Naive thymus-derived CD4-positive, alpha-beta T cell (primary cell): ENCODE data around the gene MXD4. TPM values are rescaled to one million over a fixed set of nuclear protein-coding genes. Genes with fewer than 3 reads are reported as not detected.

ENCODE experiments used
- ATAC-seq: fragments of 150-1000 bp; cut with Tn5 transposase; 2 replicates; pipeline ENCODE4 v1.10.0; 2021; ENCODE audit warnings: mild to moderate bottlenecking, moderate library complexity
- CTCF ChIA-PET: fragments of 350-600 bp; sonication (Branson Sonifier 250); formaldehyde crosslinking; loops from one replicate; lab custom pipeline; 2021; ENCODE audit warnings: antibody characterized with exemption; lab: Charles Lee
- POLR2A ChIA-PET: fragments of 350-600 bp; sonication (Branson Sonifier 250); formaldehyde crosslinking; loops from one replicate; lab custom pipeline; 2021; ENCODE audit warnings: antibody characterized with exemption, inconsistent platforms; lab: Charles Lee
- DNase-seq, 9 donors: peaks; one replicate each; pipeline versions ENCODE4 v3.0.0 to v3.0.0-alpha.2; 2020 to 2022; ENCODE audit warnings: mixed read lengths in 1 of 9
- H3K27ac ChIP-seq: one replicate; pipeline ENCODE4 v1.7.0; 2013; ENCODE audit warnings: mild to moderate bottlenecking, low read depth, low read length, moderate library complexity
- H3K27me3 ChIP-seq, 2 donors: one replicate each; pipeline ENCODE4 v1.7.0; 2013; ENCODE audit warnings: low read length in 2 of 2, mild to moderate bottlenecking in 2 of 2, moderate library complexity in 2 of 2; ENCODE audit not compliant: control insufficient read depth in 2 of 2, insufficient read depth in 2 of 2
- H3K36me3 ChIP-seq, 3 experiments: 1 replicate in 2 of 3; 2 replicates in 1 of 3; pipeline ENCODE4 v1.7.0; 2013; ENCODE audit warnings: low read length in 3 of 3, mild to moderate bottlenecking in 3 of 3, moderate library complexity in 1 of 3; ENCODE audit not compliant: insufficient read depth in 3 of 3, control insufficient read depth in 2 of 3
- H3K4me1 ChIP-seq, 2 donors: one replicate each; pipeline ENCODE4 v1.7.0; 2013; ENCODE audit warnings: low read length in 2 of 2, mild to moderate bottlenecking in 2 of 2, moderate library complexity in 1 of 2; ENCODE audit not compliant: control insufficient read depth in 2 of 2, insufficient read depth in 2 of 2
- H3K4me3 ChIP-seq: 2 replicates; pipeline ENCODE4 v1.7.0; 2013; ENCODE audit warnings: mild to moderate bottlenecking, low read length
- H3K9me3 ChIP-seq, 3 experiments: 1 replicate in 2 of 3; 2 replicates in 1 of 3; pipeline ENCODE4 v1.7.0; 2013; ENCODE audit warnings: low read length in 3 of 3; ENCODE audit not compliant: control insufficient read depth in 2 of 3
- H3K27ac Mint-ChIP-seq, 9 donors: one replicate each; pipeline ENCODE4 v1.8.0; 2020 to 2022; ENCODE audit warnings: mixed read lengths in 9 of 9, mild to moderate bottlenecking in 8 of 9, moderate library complexity in 5 of 9, inconsistent platforms in 2 of 9
- H3K27me3 Mint-ChIP-seq, 5 donors: one replicate each; pipeline ENCODE4 v1.8.0; 2021 to 2022; ENCODE audit warnings: mixed read lengths in 5 of 5, mild to moderate bottlenecking in 1 of 5
- H3K36me3 Mint-ChIP-seq, 5 donors: one replicate each; pipeline ENCODE4 v1.8.0; 2020 to 2022; ENCODE audit warnings: mixed read lengths in 5 of 5, mild to moderate bottlenecking in 3 of 5, inconsistent platforms in 1 of 5
- H3K4me1 Mint-ChIP-seq, 7 donors: one replicate each; pipeline ENCODE4 v1.8.0; 2020 to 2022; ENCODE audit warnings: mixed read lengths in 7 of 7, mild to moderate bottlenecking in 3 of 7, inconsistent platforms in 1 of 7
- H3K4me3 Mint-ChIP-seq, 10 donors: one replicate each; pipeline ENCODE4 v1.8.0; 2020 to 2022; ENCODE audit warnings: mild to moderate bottlenecking in 10 of 10, mixed read lengths in 10 of 10, moderate library complexity in 6 of 10, inconsistent platforms in 2 of 10
- H3K9me3 Mint-ChIP-seq, 11 donors: one replicate each; pipeline ENCODE4 v1.8.0; 2020 to 2022; ENCODE audit warnings: mixed read lengths in 11 of 11, mild to moderate bottlenecking in 4 of 11, inconsistent platforms in 1 of 11, moderate library complexity in 1 of 11
- intact Hi-C, 2 donors: fragments of 100-400 bp; cut with micrococcal nuclease; formaldehyde crosslinking; loops; one replicate each; pipeline ENCODE4 v1.15.1; 2023
- polyA plus RNA-seq, 2 donors: library from polyadenylated mRNA; unstranded; fragments of 300-500 nt; fragmentation: Illumina TruSeq; gene quantifications; one replicate each; pipeline ENCODE4 v1.2.3, GENCODE V29; 2021
- total RNA-seq, 6 experiments: library from RNA in 5 of 6; stranded (reverse) in 5 of 6; gene quantifications; 1 replicate in 5 of 6; 2 replicates in 1 of 6; pipeline ENCODE4 v1.2.3 and lab custom pipeline; 2021 to 2026

The MXD4 gene
- total and polyA plus RNA-seq, 7 experiments from 2014 or later: 18.9 to 106 (median 46.0) TPM

DNA sequence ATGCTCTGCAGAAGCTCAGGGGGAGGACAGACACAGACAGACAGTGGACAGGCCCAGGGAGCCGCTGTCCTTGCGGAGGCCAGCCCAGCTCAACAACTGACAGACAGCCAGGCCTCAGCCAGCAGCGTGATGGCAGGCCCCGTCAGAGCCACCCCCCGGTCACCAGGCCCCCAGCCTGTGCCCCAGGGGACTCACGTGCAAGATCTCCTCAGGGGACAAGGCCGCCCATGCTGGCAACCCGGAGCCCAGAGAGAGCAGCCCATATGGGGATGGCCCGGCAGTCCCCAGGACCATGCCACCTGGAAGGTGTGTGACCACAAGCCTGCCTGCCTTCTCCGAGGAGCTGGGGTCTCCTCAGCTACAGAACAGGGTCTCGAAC lies 28.0 kb upstream of the MXD4 start:
- peaks cover 7 to 71% (median 37%) of the 10 kb centered on the region in 7 donors for H3K4me1 Mint-ChIP-seq
- H3K4me1 ChIP-seq: peaks cover 31 to 41% of the 10 kb centered on the region in 2 donors
- peaks cover 0 to 4% (median 0%) of the 10 kb centered on the region in 5 donors for H3K36me3 Mint-ChIP-seq
- no peaks in the 10 kb centered on the region for H3K36me3 ChIP-seq
- H3K4me3 ChIP-seq: no peak overlapping the region
- DNase-seq (no peak), ATAC-seq (no peak)
- peak overlapping the region in 8 of 9 donors; percentile 97 to 99 (median 99) for H3K27ac Mint-ChIP-seq
- H3K9me3 ChIP-seq: no peaks in the 10 kb centered on the region
- peaks cover 0 to 16% (median 2%) of the 10 kb centered on the region in 11 donors for H3K9me3 Mint-ChIP-seq
- ChIA-PET CTCF (interaction anchor here (1.3 kb wide), 3 partner anchors 8 to 129 kb away, joined by 5 to 6 read pairs (median 5); partner anchors contain the start of genes CFAP99 and ZFYVE28), POLR2A (interaction anchor here (0.6 to 2.2 kb wide), 6 partner anchors 8 to 245 kb away, joined by 3 to 22 read pairs (median 4); partner anchors contain the start of gene MXD4)
- H3K27me3 ChIP-seq: no peaks in the 10 kb centered on the region
- H3K27ac ChIP-seq: peak overlapping the region; percentile 81
- H3K27me3 Mint-ChIP-seq: peaks cover 0 to 5% (median 0%) of the 10 kb centered on the region in 5 donors
- peak overlapping the region in 7 of 10 donors; percentile 14 to 91 (median 39) for H3K4me3 Mint-ChIP-seq
- intact Hi-C loops: loop anchor here (2.0 to 10.0 kb wide), 3 partner anchors 27 to 65 kb away; partner anchors contain the start of genes HAUS3 (in 1 of the 2), MXD4 (in 1 of the 2) and POLN (in 1 of the 2)

DNA sequence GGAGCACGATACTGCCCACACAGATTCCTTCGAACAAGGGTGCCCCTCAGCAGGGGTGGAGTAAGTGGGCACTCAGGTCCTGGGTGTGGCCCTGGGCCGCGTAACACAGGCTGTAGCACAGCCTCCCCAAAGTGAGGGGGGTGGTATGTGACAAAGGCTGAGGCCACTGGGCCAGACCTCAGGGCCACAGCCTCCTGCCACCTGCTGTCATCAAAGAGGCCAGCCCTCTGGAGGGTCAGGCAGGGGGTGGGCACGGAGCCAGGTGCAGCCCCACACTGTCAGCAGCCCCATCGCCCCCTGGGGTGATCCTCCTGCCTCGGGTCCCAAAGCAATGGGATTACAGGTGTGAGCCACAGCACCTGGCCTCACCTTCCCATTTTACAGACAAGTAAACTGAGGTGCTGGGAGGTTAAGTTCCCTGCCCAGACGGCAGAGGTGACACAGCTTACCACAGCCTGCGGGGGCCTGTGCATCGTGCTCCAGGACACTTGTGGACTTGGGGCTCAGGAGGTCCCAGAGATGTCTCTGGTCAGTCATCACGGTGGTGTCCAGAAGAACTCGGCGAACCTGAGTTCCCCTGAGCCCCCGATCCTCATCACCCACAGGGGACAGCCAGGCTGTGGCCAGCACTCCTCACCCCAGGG lies 27.5 kb upstream of the MXD4 start:
- ChIA-PET CTCF (interaction anchor here (0.7 to 1.3 kb wide), 2 partner anchors 27 to 129 kb away, joined by 3 to 5 read pairs; partner anchors contain the start of genes CFAP99, MXD4 and ZFYVE28), POLR2A (interaction anchor here (0.9 to 2.2 kb wide), 5 partner anchors 7 to 28 kb away, joined by 4 to 22 read pairs (median 5); partner anchors contain the start of gene MXD4)
- peaks cover 5 to 70% (median 34%) of the 10 kb centered on the region in 7 donors for H3K4me1 Mint-ChIP-seq
- peaks cover 0 to 16% (median 2%) of the 10 kb centered on the region in 11 donors for H3K9me3 Mint-ChIP-seq
- intact Hi-C loops: loop anchor here in 1 of 2 donors (10.0 kb wide), 1 partner anchor 65 kb away; no protein-coding TSS in a partner anchor
- peaks cover 0 to 5% (median 0%) of the 10 kb centered on the region in 5 donors for H3K27me3 Mint-ChIP-seq
- peaks cover 32 to 41% of the 10 kb centered on the region in 2 donors for H3K4me1 ChIP-seq
- ATAC-seq: no peak
- peak overlapping the region; percentile 81 for H3K27ac ChIP-seq
- no peaks in the 10 kb centered on the region for H3K27me3 ChIP-seq
- no peak for DNase-seq
- H3K9me3 ChIP-seq: no peaks in the 10 kb centered on the region
- H3K4me3 Mint-ChIP-seq: peak overlapping the region in 4 of 10 donors; percentile 23 to 91 (median 68)
- no peak overlapping the region for H3K4me3 ChIP-seq
- peak overlapping the region in 8 of 9 donors; percentile 45 to 99 (median 99) for H3K27ac Mint-ChIP-seq
- no peaks in the 10 kb centered on the region for H3K36me3 ChIP-seq
- peaks cover 0 to 4% (median 0%) of the 10 kb centered on the region in 5 donors for H3K36me3 Mint-ChIP-seq

DNA sequence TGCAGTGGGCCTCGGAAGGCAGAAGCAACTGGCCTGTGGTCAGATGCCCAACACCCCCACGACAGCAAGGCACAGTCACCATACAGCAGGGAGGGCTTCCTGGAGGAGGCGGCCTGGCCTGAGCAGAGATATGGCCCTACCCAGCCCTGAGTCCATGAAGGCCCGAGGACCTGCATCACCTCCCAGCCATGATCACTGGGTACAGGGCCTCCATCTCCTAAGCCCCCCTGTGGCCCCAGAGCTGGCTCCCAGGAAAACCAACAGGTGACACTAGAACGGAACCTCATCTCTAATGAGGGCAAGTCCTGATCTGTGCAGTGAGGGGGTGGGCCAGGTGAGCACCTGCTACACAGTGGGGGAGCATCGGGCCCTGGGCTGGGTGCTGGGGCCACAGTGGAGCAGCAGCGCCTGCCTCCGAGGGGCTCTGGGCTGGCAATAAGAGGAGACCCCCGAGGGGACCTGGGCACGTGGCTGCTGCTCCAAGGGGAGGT lies 26.2 kb upstream of the MXD4 start:
- Histone ChIP-seq H3K4me3 (no peak overlapping the region), H3K27ac (no peak overlapping the region), H3K9me3 (no peaks in the 10 kb centered on the region), H3K36me3 (no peaks in the 10 kb centered on the region), H3K27me3 (no peaks in the 10 kb centered on the region), H3K4me1 (peaks cover 32 to 41% of the 10 kb centered on the region in 2 donors)
- H3K4me1 Mint-ChIP-seq: peaks cover 7 to 76% (median 39%) of the 10 kb centered on the region in 7 donors
- CTCF ChIA-PET: no interaction called here
- ATAC-seq (no peak), DNase-seq (peak in 1 of 9 donors; percentile 7)
- peak overlapping the region in 4 of 9 donors; percentile 72 to 85 (median 78) for H3K27ac Mint-ChIP-seq
- peaks cover 0 to 3% (median 0%) of the 10 kb centered on the region in 5 donors for H3K36me3 Mint-ChIP-seq
- peaks cover 0 to 8% (median 0%) of the 10 kb centered on the region in 11 donors for H3K9me3 Mint-ChIP-seq
- peaks cover 0 to 5% (median 0%) of the 10 kb centered on the region in 5 donors for H3K27me3 Mint-ChIP-seq
- intact Hi-C loops: loop anchor here in 1 of 2 donors (10.0 kb wide), 1 partner anchor 67 kb away; no protein-coding TSS in a partner anchor
- peak overlapping the region in 2 of 10 donors; percentile 50 to 53 for H3K4me3 Mint-ChIP-seq
- POLR2A ChIA-PET: interaction anchor here (0.6 to 1.2 kb wide), 3 partner anchors 21 to 182 kb away, joined by 3 to 5 read pairs (median 4); partner anchors contain the start of gene MXD4

DNA sequence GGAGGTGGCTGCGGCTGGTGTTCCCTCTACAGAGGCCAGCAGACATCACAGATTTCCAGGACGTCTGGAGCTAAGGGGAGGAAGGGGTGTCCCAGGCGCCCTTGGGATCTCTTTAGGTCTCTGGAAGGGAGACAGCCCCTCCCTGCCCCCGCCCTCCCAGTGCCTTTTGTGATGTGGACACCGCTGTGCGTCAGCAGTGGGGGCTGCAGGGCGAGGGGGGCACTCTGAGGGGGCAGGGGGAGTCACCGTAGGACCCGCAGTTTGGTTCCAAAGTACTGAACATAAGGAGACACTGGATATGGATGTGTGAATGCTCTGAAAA lies 25.6 kb upstream of the MXD4 start:
- peak overlapping the region in 5 of 9 donors; percentile 24 to 85 (median 72) for H3K27ac Mint-ChIP-seq
- no peaks in the 10 kb centered on the region for H3K36me3 ChIP-seq
- peaks cover 0 to 3% (median 0%) of the 10 kb centered on the region in 5 donors for H3K27me3 Mint-ChIP-seq
- no peak overlapping the region for H3K27ac ChIP-seq
- peaks cover 13 to 76% (median 41%) of the 10 kb centered on the region in 7 donors for H3K4me1 Mint-ChIP-seq
- H3K4me3 Mint-ChIP-seq: peak overlapping the region in 1 of 10 donors; percentile 35
- no peaks in the 10 kb centered on the region for H3K27me3 ChIP-seq
- no peak overlapping the region for H3K4me3 ChIP-seq
- H3K9me3 ChIP-seq: no peaks in the 10 kb centered on the region
- peaks cover 0 to 5% (median 0%) of the 10 kb centered on the region in 11 donors for H3K9me3 Mint-ChIP-seq
- peaks cover 0 to 3% (median 0%) of the 10 kb centered on the region in 5 donors for H3K36me3 Mint-ChIP-seq
- POLR2A ChIA-PET: interaction anchor here (0.6 to 1.0 kb wide), 3 partner anchors 20 to 183 kb away, joined by 3 to 4 read pairs (median 4); no protein-coding TSS in a partner anchor
- CTCF ChIA-PET: no interaction called here
- H3K4me1 ChIP-seq: peaks cover 38 to 47% of the 10 kb centered on the region in 2 donors
- DNase-seq: peak in 2 of 9 donors; percentile 3 to 7
- intact Hi-C loops: loop anchor here in 1 of 2 donors (10.0 kb wide), 1 partner anchor 67 kb away; no protein-coding TSS in a partner anchor
- ATAC-seq: no peak

DNA sequence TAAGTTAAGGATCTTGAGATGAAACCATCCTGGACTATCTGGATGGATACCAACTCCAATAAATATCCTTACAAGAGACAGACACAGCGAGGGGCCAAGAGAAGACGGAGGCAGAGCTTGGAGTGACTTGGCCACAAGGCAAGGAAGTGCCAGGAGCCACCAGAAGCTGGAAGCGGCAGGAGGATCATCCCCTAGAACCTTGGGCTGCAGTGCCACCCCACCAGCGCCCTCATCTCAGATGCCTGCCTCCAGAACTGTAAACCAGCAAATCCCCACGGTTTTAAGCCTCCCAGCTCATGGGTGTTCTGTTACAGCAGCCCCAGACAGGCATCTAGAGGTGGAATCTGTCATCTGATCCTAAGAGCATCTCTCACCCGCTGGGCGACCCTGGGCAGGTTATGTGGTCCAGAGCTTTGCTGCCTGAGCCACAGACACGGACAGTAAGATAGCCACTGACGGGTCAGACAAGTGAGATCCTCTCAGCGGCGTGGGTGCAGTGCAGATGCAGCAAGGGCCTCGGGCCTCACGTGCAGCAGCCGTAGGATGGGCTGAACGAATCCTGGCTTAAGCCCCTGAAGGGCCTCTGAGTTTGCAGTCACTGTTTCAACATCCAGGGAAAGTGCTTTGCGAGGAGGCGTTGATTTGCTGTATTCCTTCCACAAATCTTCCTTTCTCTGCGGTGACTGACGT lies 25.1 kb upstream of the MXD4 start:
- DNase-seq: peak in 2 of 9 donors; percentile 1 to 2
- intact Hi-C loops: loop anchor here in 1 of 2 donors (10.0 kb wide), 1 partner anchor 68 kb away; no protein-coding TSS in a partner anchor
- H3K9me3 Mint-ChIP-seq: peaks cover 0 to 5% (median 0%) of the 10 kb centered on the region in 11 donors
- no peaks in the 10 kb centered on the region for H3K36me3 ChIP-seq
- peak overlapping the region in 5 of 9 donors; percentile 19 to 72 (median 65) for H3K27ac Mint-ChIP-seq
- H3K27ac ChIP-seq: no peak overlapping the region
- POLR2A ChIA-PET: interaction anchor here (0.7 to 1.0 kb wide), 3 partner anchors 20 to 46 kb away, joined by 3 to 4 read pairs (median 4); partner anchors contain the start of gene MXD4
- no peak overlapping the region for H3K4me3 ChIP-seq
- H3K27me3 ChIP-seq: no peaks in the 10 kb centered on the region
- no peak for ATAC-seq
- H3K4me1 ChIP-seq: peaks cover 42 to 49% of the 10 kb centered on the region in 2 donors
- H3K27me3 Mint-ChIP-seq: peaks cover 0 to 2% (median 0%) of the 10 kb centered on the region in 5 donors
- CTCF ChIA-PET: no interaction called here
- no peaks in the 10 kb centered on the region for H3K9me3 ChIP-seq
- H3K4me1 Mint-ChIP-seq: peaks cover 18 to 76% (median 42%) of the 10 kb centered on the region in 7 donors
- peaks cover 0 to 5% (median 0%) of the 10 kb centered on the region in 5 donors for H3K36me3 Mint-ChIP-seq
- peak overlapping the region in 1 of 10 donors; percentile 35 for H3K4me3 Mint-ChIP-seq
